SK-N-SH (cell line): Measurements from ENCODE around the gene PNKD.

Experiments
- CHD2 ChIP-seq: fragments of 150-350 bp; IDR thresholded peaks from 2 replicates; pipeline ENCODE4 v1.6.1; 2018; ENCODE audit warnings: low read length; ENCODE audit not compliant: partially characterized antibody
- EZH2phosphoT487 ChIP-seq: fragments of 200-600 bp; sonication (generic); IDR thresholded peaks from 2 replicates; pipeline ENCODE4 v1.6.1; 2017; ENCODE audit warnings: low read depth, mixed run types, mild to moderate bottlenecking, antibody characterized with exemption, moderate library complexity, borderline replicate concordance
- GABPA ChIP-seq: IDR thresholded peaks from 2 replicates; pipeline ENCODE4 v1.4.0; 2012; ENCODE audit warnings: low read depth, mild to moderate bottlenecking
- JUND ChIP-seq: IDR thresholded peaks from 2 replicates; pipeline ENCODE4 v1.4.0; 2012
- NRF1 ChIP-seq: IDR thresholded peaks from 2 replicates; pipeline ENCODE4 v1.6.1; 2012; ENCODE audit warnings: low read depth, mild to moderate bottlenecking, low read length
- PBX3 ChIP-seq: IDR thresholded peaks from 2 replicates; pipeline ENCODE4; 2012
- RAD21 ChIP-seq: IDR thresholded peaks from 2 replicates; pipeline ENCODE4 v1.6.1; 2012; ENCODE audit warnings: mild to moderate bottlenecking, low read length
- SMC3 ChIP-seq: IDR thresholded peaks from 2 replicates; pipeline ENCODE4 v1.6.1; 2012; ENCODE audit warnings: low read depth, low read length, improper control_type of control experiment
- YY1 ChIP-seq: IDR thresholded peaks from 2 replicates; pipeline ENCODE4 v1.4.0; 2012; ENCODE audit warnings: low read depth, mild to moderate bottlenecking
- TF ChIP-seq, protein P1 (sequence below): fragments of 200-600 bp; sonication (generic); IDR thresholded peaks from 2 replicates; pipeline ENCODE4 v1.6.1; 2017; ENCODE audit warnings: antibody characterized with exemption, mild to moderate bottlenecking, moderate library complexity
- TF ChIP-seq, protein P2 (sequence below): IDR thresholded peaks from 2 replicates; pipeline ENCODE4 v1.4.0; 2012; ENCODE audit warnings: low read depth
- TF ChIP-seq, protein P3 (sequence below): IDR thresholded peaks from 2 replicates; pipeline ENCODE4 v1.6.1; 2012; ENCODE audit warnings: mild to moderate bottlenecking, low read depth, low read length, moderate library complexity

DNA sequence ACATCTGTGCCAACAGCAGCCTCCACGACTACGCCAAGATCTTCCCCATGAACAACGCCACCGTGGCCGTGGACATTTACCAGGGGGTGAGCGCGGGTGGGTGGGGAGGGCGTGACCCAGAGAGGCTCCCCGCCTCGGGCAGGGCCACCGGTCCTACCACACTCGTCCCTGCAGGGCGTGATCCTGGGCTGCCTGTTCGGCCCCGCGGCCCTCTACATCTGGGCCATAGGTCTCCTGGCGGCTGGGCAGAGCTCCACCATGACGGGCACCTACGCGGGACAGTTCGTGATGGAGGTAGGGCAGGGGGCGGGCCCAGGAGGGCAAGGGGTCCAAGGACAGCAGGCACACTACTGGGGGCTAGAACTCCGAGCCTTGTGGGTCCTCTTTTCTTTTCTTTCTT is 120.9 kb downstream of the PNKD start:
- TF ChIP-seq SMC3 (no peak), GABPA (no peak), PBX3 (no peak), EZH2phosphoT487 (no peak), NRF1 (no peak), CHD2 (no peak), YY1 (no peak), RAD21 (no peak), JUND (no peak)
- TF ChIP-seq, protein P1, sequence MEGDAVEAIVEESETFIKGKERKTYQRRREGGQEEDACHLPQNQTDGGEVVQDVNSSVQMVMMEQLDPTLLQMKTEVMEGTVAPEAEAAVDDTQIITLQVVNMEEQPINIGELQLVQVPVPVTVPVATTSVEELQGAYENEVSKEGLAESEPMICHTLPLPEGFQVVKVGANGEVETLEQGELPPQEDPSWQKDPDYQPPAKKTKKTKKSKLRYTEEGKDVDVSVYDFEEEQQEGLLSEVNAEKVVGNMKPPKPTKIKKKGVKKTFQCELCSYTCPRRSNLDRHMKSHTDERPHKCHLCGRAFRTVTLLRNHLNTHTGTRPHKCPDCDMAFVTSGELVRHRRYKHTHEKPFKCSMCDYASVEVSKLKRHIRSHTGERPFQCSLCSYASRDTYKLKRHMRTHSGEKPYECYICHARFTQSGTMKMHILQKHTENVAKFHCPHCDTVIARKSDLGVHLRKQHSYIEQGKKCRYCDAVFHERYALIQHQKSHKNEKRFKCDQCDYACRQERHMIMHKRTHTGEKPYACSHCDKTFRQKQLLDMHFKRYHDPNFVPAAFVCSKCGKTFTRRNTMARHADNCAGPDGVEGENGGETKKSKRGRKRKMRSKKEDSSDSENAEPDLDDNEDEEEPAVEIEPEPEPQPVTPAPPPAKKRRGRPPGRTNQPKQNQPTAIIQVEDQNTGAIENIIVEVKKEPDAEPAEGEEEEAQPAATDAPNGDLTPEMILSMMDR, result no peak
- TF ChIP-seq, protein P2, sequence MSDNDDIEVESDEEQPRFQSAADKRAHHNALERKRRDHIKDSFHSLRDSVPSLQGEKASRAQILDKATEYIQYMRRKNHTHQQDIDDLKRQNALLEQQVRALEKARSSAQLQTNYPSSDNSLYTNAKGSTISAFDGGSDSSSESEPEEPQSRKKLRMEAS, result no peak
- TF ChIP-seq, protein P3, sequence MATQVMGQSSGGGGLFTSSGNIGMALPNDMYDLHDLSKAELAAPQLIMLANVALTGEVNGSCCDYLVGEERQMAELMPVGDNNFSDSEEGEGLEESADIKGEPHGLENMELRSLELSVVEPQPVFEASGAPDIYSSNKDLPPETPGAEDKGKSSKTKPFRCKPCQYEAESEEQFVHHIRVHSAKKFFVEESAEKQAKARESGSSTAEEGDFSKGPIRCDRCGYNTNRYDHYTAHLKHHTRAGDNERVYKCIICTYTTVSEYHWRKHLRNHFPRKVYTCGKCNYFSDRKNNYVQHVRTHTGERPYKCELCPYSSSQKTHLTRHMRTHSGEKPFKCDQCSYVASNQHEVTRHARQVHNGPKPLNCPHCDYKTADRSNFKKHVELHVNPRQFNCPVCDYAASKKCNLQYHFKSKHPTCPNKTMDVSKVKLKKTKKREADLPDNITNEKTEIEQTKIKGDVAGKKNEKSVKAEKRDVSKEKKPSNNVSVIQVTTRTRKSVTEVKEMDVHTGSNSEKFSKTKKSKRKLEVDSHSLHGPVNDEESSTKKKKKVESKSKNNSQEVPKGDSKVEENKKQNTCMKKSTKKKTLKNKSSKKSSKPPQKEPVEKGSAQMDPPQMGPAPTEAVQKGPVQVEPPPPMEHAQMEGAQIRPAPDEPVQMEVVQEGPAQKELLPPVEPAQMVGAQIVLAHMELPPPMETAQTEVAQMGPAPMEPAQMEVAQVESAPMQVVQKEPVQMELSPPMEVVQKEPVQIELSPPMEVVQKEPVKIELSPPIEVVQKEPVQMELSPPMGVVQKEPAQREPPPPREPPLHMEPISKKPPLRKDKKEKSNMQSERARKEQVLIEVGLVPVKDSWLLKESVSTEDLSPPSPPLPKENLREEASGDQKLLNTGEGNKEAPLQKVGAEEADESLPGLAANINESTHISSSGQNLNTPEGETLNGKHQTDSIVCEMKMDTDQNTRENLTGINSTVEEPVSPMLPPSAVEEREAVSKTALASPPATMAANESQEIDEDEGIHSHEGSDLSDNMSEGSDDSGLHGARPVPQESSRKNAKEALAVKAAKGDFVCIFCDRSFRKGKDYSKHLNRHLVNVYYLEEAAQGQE, result no peak
